ENCODE measurements around the gene SVIL.

DNA sequence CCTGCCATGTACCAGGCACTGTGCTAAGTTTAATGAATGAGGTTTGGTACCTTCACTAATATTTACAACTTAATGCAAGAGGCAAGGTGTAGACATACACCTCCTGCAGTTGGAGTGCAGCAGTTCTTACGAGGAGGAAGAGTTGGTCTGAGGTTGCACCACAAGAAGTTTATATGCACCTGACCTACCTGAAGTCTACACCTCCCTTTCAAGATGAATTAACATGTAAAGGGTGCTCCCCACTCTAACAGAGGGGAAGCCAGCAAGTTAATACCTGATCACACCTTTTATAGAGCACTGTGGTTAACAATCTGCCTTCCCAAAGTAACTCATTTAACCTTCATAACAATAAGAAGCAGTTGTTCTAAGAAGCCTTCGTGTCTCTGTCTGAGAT lies 225.9 kb downstream of the SVIL start:
- TF ChIP-seq EZH2 (IDR thresholded peaks at IDR 0.05; ENCODE audit: insufficient read depth, poor library complexity, severe bottlenecking), result no peak
- no peak for TF ChIP-seq EZH2phosphoT487 (IDR thresholded peaks at IDR 0.05; ENCODE audit: insufficient read depth, low read depth)

Measured in GM23248 (cell line).